IPS-15b (cell line): Measurements from ENCODE around the gene B4GAT1.

Experiments used
- H3K27me3 ChIP-seq: one replicate; pipeline ENCODE4 v1.6.1; 2013; ENCODE audit warnings: low read length; ENCODE audit not compliant: control insufficient read depth, insufficient read depth
- H3K36me3 ChIP-seq: one replicate; pipeline ENCODE4 v1.6.1; 2013; ENCODE audit warnings: low read length; ENCODE audit not compliant: control insufficient read depth, insufficient read depth
- H3K4me1 ChIP-seq: one replicate; pipeline ENCODE4 v1.6.1; 2013; ENCODE audit warnings: mild to moderate bottlenecking, low read length; ENCODE audit not compliant: control insufficient read depth, insufficient read depth
- H3K4me3 ChIP-seq: one replicate; pipeline ENCODE4 v1.5.1; 2013; ENCODE audit warnings: low read depth, low read length
- H3K9ac ChIP-seq: one replicate; pipeline ENCODE4 v1.6.1; 2013; ENCODE audit warnings: low read depth, mild to moderate bottlenecking, low read length
- H3K9me3 ChIP-seq: one replicate; pipeline ENCODE4 v1.6.1; 2013; ENCODE audit warnings: mild to moderate bottlenecking, low read length; ENCODE audit not compliant: control insufficient read depth, insufficient read depth

Gene B4GAT1

DNA sequence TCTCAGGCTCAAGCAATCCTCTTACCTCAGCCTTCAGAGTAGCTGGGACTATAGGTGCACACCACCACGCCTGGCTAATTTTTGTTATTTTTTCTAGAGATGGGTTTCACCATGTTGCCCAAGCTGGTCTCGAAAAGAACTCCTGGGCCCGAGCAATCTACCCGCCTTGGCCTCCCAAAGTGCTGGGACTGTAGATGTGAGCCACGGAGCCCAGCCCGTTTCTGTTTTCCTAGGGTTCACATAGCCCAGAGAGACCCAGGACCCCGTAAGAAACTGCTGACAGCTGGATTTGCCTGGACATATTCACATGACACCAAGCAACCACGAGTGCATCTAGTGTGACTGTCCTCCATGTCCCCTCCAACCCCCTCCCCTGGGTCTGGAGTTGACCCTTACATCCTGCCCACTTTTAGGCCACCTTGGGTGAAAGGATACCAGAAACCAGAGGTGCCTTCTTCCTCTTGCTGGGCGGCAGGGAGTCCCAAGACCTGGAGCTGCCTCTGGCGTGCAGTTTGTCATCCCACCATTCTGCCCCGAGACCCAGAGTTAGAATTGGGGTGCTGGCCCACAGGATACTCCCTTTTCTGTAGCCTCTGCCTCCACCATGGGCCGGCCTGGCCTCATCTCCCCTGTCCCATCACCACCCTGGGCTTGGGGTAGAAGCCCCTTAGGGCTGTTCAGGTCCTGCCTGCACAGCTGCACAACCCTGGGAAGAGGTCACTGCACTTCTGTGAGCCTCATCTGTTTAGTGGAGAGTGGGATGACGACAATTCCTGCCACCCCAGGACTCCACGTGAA, 7.5 kb downstream of the B4GAT1 start:
- Histone ChIP-seq H3K9ac (no peak overlapping the region), H3K27me3 (no peaks in the 10 kb centered on the region), H3K36me3 (peaks cover 32% of the 10 kb centered on the region), H3K9me3 (no peaks in the 10 kb centered on the region), H3K4me3 (no peak overlapping the region), H3K4me1 (peaks cover 4% of the 10 kb centered on the region)

DNA sequence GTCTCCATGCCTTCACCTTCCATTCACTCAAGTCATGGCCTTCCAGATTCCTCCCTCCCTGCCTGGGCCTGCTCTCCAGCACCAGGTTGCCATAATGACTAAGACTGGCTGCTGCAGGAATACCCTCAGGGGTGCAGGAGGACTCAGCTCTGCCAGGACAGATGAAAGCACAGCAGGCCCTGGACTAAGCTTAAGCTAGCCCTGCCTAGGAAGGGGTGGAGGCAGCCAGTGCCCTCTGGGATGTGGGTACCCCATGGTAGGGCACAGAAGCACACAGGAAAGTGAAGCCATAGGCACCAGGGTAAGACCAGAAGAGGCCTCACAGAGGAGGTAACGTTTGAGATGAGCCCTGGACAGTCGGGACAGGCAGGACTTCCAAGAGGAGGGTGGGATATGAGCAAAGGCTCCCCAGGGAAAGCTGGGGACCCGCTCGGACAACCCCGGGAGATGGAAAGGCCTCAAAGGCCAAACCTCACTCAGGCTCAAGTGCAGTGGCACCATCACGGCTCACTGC, 8.2 kb downstream of the B4GAT1 start:
- Histone ChIP-seq H3K27me3 (no peaks in the 10 kb centered on the region), H3K9me3 (no peaks in the 10 kb centered on the region), H3K4me1 (peaks cover 4% of the 10 kb centered on the region), H3K36me3 (peaks cover 32% of the 10 kb centered on the region), H3K4me3 (no peak overlapping the region), H3K9ac (no peak overlapping the region)

- Histone ChIP-seq H3K4me3 (no peak overlapping the region), H3K27me3 (no peaks in the 10 kb centered on the region), H3K36me3 (peaks cover 32% of the 10 kb centered on the region), H3K9ac (no peak overlapping the region), H3K4me1 (peaks cover 2% of the 10 kb centered on the region), H3K9me3 (no peaks in the 10 kb centered on the region)
These were observed 8.9 kb downstream of the B4GAT1 start for GRCh38 chr11:66338276-66339161.

DNA sequence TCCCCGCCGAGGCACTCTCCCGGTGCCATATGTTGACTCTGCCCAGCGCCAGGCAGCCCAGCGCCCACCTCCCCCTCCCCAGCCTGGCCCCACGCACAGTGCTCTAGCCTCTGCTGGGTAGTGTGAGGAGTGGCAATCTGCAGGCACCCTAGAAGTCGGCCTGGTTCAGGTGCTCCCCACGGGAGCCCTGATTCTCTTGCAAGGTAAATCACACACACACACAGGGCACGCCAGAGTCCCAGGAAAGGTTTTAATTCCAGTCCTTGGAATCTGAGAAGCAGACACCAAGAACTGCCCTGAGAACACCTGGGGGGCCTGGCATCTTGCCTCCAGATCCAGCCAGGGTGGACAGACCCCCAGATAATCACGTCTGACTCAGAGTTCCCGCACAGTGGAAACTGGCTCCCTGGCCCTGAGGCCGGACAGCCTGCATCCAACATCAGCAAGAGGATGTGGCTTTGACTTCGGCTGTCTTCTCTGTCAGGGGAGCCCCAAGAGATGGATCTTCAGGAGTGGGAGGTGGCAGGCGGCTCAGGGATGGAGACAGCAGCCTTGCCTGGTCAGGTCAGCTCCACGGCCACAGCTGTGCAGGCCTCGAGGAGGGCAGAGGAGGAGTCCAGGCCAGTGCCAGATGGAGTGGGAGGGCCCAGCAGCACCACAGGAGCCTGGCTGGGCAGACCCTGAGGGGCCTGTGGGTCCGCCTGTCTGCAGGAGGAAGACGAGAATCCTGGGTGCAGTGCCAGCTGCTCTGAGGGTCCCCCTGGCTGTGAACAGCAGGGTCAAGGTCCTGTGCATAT, 10.1 kb downstream of the B4GAT1 start:
- Histone ChIP-seq H3K9ac (no peak overlapping the region), H3K9me3 (no peaks in the 10 kb centered on the region), H3K36me3 (peaks cover 32% of the 10 kb centered on the region)

DNA sequence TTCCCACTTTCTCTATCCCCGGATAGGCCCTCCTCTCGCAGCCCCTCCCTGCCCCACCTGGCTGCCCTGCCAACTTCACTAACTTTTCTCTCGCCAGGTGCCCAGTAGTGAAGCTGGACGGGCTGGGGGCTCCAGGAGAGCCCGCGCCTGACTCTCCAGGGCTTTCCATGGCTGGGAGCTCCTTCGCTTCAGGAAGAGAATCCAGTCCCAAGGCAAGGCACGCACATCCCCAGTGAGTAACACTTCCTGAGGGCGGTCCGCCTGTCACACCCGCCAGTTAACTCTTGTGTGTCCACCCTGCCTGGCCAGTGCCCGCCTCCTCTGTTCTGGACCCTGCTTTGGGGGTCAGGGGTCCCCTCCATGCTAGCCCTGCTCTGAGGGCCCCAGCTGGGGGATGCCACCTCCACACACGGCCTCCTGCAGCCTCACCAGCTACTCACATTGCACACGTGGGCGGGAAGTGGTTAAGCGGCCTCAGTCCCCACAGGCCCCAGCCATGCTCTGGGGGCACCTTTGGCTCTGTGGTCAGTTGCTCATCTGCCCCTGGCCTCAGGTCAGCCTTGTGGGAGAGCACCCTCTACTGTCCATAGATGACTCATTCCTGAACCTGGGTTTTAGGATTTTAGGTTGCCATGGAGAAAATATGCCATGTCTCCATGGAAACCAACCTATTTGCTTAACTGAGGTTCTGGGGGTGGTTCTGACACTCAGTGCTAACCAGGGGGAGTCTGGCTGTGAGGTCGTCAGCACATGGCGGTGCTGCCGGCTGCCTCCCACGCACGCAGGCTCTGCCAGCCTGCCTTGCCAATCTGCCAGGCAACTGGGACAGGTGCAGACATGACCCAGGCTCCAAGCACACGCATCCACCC, 11.0 kb downstream of the B4GAT1 start, which contains the start of gene RIN1:
Gene RIN1, minus strand, starts transcription at position 201 of the 869 bp plus-strand sequence. Its CDS starts 32 bp downstream, at position 169.
- peaks cover 24% of the 10 kb centered on the region for H3K36me3 ChIP-seq
- H3K27me3 ChIP-seq = no peaks in the 10 kb centered on the region
- H3K9ac ChIP-seq = no peak within 1 kb of the TSS
- H3K9me3 ChIP-seq = no peaks in the 10 kb centered on the region
- H3K4me1 ChIP-seq = peaks cover 2% of the 10 kb centered on the region
- peak within 1 kb of the TSS; percentile 45 for H3K4me3 ChIP-seq

More for the DNA sequence above, 10.1 kb downstream of the B4GAT1 start:
- H3K27me3 ChIP-seq = no peaks in the 10 kb centered on the region
- H3K4me1 ChIP-seq = peaks cover 2% of the 10 kb centered on the region
- H3K4me3 ChIP-seq = no peak overlapping the region

- H3K4me3 ChIP-seq = peak overlapping the region; percentile 45
- H3K9ac ChIP-seq = no peak overlapping the region
- peaks cover 17% of the 10 kb centered on the region for H3K36me3 ChIP-seq
- H3K9me3 ChIP-seq = no peaks in the 10 kb centered on the region
- peaks cover 2% of the 10 kb centered on the region for H3K4me1 ChIP-seq
- H3K27me3 ChIP-seq = no peaks in the 10 kb centered on the region
These were observed 11.7 kb downstream of the B4GAT1 start for GRCh38 chr11:66335531-66336233.

GRCh38 chr11:66334605-66335442, 12.6 kb downstream of the B4GAT1 start:
- Histone ChIP-seq H3K4me1 (peaks cover 2% of the 10 kb centered on the region), H3K36me3 (peaks cover 8% of the 10 kb centered on the region), H3K9me3 (no peaks in the 10 kb centered on the region), H3K4me3 (no peak overlapping the region), H3K27me3 (no peaks in the 10 kb centered on the region), H3K9ac (no peak overlapping the region)

GRCh38 chr11:66333896-66334604, 13.4 kb downstream of the B4GAT1 start:
- no peak overlapping the region for H3K9ac ChIP-seq
- no peaks in the 10 kb centered on the region for H3K9me3 ChIP-seq
- peaks cover 2% of the 10 kb centered on the region for H3K4me1 ChIP-seq
- no peaks in the 10 kb centered on the region for H3K27me3 ChIP-seq
- H3K36me3 ChIP-seq = peaks cover 2% of the 10 kb centered on the region
- no peak overlapping the region for H3K4me3 ChIP-seq

DNA sequence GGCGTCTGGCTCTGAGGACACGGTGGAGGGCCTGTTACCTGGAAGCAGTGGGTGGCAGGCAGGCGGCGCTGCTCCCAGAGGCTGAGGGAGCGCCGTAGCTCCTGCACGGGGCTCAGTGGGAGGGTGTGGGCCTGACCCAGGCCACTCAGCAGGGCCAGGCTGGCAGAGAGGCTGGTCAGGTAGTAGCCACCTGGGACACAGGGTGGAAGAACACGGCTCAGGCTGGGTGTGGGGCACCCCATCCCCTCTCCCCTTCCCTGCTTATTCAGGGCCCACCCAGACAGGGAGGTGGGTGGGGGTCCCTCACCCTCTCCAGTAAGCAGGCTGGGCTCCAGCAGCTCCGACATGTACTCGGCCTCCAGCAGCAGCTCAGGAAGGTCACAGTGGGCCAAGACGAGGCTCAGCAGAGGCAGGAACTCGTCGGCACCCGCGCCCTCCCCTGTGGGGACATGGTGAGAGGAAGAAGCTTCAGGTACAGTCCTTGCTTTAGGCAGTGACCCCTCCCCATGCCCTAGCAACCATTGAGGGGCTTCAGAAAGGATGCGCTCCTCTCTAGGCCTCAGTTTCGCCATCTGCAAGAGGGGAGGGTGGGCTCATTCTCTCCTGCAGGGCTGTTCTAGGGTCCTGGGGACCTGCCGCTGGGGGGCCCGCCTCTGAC, 14.1 kb downstream of the B4GAT1 start:
- Histone ChIP-seq H3K4me1 (peaks cover 6% of the 10 kb centered on the region), H3K36me3 (peaks cover 2% of the 10 kb centered on the region), H3K27me3 (no peaks in the 10 kb centered on the region), H3K9ac (no peak overlapping the region), H3K9me3 (no peaks in the 10 kb centered on the region), H3K4me3 (no peak overlapping the region)
